GM23248 (cell line): ENCODE data around the gene PLXNB1.

Experiments used
- EZH2 ChIP-seq: fragments of 200-600 bp; sonication (generic); IDR thresholded peaks from 2 replicates; pipeline ENCODE4 v1.6.1; 2018; ENCODE audit warnings: antibody characterized with exemption, mild to moderate bottlenecking; ENCODE audit not compliant: insufficient read depth, poor library complexity, severe bottlenecking
- EZH2phosphoT487 ChIP-seq: fragments of 200-600 bp; sonication (generic); IDR thresholded peaks from 2 replicates; pipeline ENCODE4 v1.6.1; 2018; ENCODE audit warnings: antibody characterized with exemption, moderate library complexity, mild to moderate bottlenecking, low read depth; ENCODE audit not compliant: insufficient read depth

DNA sequence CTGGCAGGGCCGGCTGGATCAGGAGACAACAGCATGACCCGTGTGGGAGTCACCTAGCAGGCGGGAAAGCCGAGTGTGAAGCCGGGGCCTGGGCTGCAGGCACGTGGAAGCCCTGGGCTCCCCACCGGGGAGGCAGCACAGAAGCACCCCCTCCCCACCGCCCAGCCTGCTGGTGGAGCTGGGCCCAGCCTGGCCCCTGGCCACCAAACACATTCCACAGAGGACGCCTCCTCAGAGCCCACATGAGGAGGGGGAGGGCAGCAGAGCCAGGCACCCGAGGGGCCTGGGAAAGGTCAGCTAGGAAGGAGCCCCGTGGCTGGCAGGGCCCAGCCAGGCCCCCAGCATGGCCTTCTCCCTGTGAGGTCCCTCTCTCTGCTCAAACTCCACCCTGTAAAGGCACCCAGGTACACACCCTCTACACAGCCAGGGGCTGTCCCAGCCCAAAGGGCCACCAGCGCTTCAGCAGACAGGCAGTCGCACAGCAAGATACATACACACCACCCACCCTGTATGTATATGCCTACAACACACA is 4.5 kb downstream of the PLXNB1 start:
- no peak for TF ChIP-seq EZH2phosphoT487
- TF ChIP-seq EZH2 = no peak
